Psoas muscle (tissue), 8 donors: ENCODE data around the gene RACGAP1. TPM values are rescaled to one million over a fixed set of nuclear protein-coding genes. Genes with fewer than 3 reads are reported as not detected.

ENCODE experiments used
- ATAC-seq, 4 donors: fragments of 200-7000 bp; cut with Tn5 transposase; one replicate each; pipeline ENCODE4 v1.9.1; 2020; ENCODE audit warnings: moderate library complexity in 3 of 4, mild to moderate bottlenecking in 2 of 4
- DNase-seq, 2 donors: peaks; one replicate each; pipeline ENCODE4 v3.0.0-alpha.2; 2020
- H3K27ac ChIP-seq: fragments of 200-600 bp; one replicate; pipeline ENCODE4 v1.8.0; 2022
- H3K27me3 ChIP-seq, 3 donors: fragments of 200-600 bp in 1 of 3; one replicate each; pipeline versions ENCODE4 v1.6.1 to v1.8.0; 2013 to 2022; ENCODE audit warnings: low read length in 2 of 3, mild to moderate bottlenecking in 2 of 3, moderate library complexity in 1 of 3; ENCODE audit not compliant: insufficient read depth in 3 of 3
- H3K36me3 ChIP-seq, 2 donors: fragments of 200-600 bp in 1 of 2; one replicate each; pipeline versions ENCODE4 v1.6.1 to v1.8.0; 2013 to 2022; ENCODE audit warnings: low read depth in 1 of 2, mild to moderate bottlenecking in 1 of 2, moderate library complexity in 1 of 2; ENCODE audit not compliant: insufficient read depth in 1 of 2
- H3K4me1 ChIP-seq: fragments of 200-600 bp; one replicate; pipeline ENCODE4 v1.8.0; 2022
- H3K4me3 ChIP-seq: fragments of 200-600 bp; one replicate; pipeline ENCODE4 v1.8.0; 2022; ENCODE audit warnings: mild to moderate bottlenecking
- H3K9me3 ChIP-seq: fragments of 200-600 bp; one replicate; pipeline ENCODE4 v1.8.0; 2022
- WGBS, 3 donors: extraction: QIAGEN DNeasy Blood & Tissue Kit; methylation state at CpG; one replicate each; pipeline versions ENCODE4 v1.1.6 to v1.1.7; 2013; 5-methylcytosine and 5-hydroxymethylcytosine counted together
- intact Hi-C, 2 donors: fragments of 100-400 bp; cut with DNase I; formaldehyde crosslinking; loops; one replicate each; pipeline versions ENCODE4 v1.11.0 to v1.14.2; 2022
- polyA plus RNA-seq, 3 donors: library from polyadenylated mRNA; stranded (reverse); fragments of 200-250 nt; gene quantifications; one replicate each; pipeline ENCODE4 v1.2.3, GENCODE V29; 2013
- total RNA-seq, 4 donors: library from RNA; stranded (reverse); fragmentation: NEBNext Ultra II Directional in 2 of 4; extraction: Animal tissue kit (Norgen Biotek cat#: 25700) in 2 of 4; gene quantifications; one replicate each; pipeline versions ENCODE4 v1.2.1 to v1.2.4, GENCODE V29; 2021 to 2023
- TF ChIP-seq, protein P1 (sequence below): fragments of 200-600 bp; IDR thresholded peaks from one replicate; pipeline ENCODE4 v1.8.0; 2022; ENCODE audit warnings: antibody characterized with exemption
- donor health status: healthy with polysubstance abuse.
- donor health status: DM: no; HTN: no; CAD: no; lungs with moderate emphysema.
- donor health status: Bipolar disorder and iron deficiency.
- donor health status: healthy.
- donor health status: DM: yes; HTN: yes; CAD: no.
- donor health status: DM: no; HTN: no; CAD: no.
- donor health status: DM: no; HTN: no; CAD: no.
- donor health status: DM: yes; HTN: yes; CAD: no.

RACGAP1 gene
- total and polyA plus RNA-seq, 7 donors, result 3.4 to 15.3 (median 5.4) TPM

DNA sequence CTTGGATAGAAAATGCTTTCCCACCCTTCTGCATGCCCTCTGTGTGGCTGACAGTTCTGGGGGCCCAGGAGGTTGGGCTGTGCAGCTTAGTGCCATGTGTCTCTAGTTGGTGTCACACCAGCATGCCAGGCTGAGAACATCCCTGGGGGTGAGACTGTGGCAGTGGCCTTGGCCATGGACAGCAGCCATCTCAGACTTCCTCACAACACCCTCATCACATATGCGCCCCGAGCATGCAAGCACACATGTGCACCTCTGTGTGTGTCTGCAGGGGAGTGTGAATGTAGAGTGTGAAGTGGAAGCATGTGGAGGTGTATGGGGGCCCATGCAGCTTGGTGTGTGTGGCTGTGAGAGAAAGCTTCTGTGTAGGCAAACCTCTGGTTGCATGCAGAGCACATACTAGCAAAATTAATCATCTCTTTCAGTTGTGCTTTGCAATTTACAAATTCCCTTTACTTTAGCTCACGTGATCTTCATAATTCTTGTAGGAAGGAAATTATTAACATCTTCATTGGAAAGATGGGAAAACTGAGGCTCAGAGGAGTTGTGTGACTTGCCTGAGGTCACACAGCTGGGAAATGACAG, 40.5 kb upstream of the RACGAP1 start:
- 73 to 83% (median 80%) methylated on average over 3 of the region's 3 CpGs for WGBS, 3 donors
- Histone ChIP-seq H3K36me3 (no peaks in the 10 kb centered on the region), H3K27ac (no peak overlapping the region), H3K27me3 (no peaks in the 10 kb centered on the region), H3K4me3 (no peak overlapping the region), H3K9me3 (no peaks in the 10 kb centered on the region), H3K4me1 (no peaks in the 10 kb centered on the region)
- intact Hi-C loops, result no loop called here
- no peak for ATAC-seq
- DNase-seq, result no peak
- TF ChIP-seq, protein P1, sequence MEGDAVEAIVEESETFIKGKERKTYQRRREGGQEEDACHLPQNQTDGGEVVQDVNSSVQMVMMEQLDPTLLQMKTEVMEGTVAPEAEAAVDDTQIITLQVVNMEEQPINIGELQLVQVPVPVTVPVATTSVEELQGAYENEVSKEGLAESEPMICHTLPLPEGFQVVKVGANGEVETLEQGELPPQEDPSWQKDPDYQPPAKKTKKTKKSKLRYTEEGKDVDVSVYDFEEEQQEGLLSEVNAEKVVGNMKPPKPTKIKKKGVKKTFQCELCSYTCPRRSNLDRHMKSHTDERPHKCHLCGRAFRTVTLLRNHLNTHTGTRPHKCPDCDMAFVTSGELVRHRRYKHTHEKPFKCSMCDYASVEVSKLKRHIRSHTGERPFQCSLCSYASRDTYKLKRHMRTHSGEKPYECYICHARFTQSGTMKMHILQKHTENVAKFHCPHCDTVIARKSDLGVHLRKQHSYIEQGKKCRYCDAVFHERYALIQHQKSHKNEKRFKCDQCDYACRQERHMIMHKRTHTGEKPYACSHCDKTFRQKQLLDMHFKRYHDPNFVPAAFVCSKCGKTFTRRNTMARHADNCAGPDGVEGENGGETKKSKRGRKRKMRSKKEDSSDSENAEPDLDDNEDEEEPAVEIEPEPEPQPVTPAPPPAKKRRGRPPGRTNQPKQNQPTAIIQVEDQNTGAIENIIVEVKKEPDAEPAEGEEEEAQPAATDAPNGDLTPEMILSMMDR, result no peak

DNA sequence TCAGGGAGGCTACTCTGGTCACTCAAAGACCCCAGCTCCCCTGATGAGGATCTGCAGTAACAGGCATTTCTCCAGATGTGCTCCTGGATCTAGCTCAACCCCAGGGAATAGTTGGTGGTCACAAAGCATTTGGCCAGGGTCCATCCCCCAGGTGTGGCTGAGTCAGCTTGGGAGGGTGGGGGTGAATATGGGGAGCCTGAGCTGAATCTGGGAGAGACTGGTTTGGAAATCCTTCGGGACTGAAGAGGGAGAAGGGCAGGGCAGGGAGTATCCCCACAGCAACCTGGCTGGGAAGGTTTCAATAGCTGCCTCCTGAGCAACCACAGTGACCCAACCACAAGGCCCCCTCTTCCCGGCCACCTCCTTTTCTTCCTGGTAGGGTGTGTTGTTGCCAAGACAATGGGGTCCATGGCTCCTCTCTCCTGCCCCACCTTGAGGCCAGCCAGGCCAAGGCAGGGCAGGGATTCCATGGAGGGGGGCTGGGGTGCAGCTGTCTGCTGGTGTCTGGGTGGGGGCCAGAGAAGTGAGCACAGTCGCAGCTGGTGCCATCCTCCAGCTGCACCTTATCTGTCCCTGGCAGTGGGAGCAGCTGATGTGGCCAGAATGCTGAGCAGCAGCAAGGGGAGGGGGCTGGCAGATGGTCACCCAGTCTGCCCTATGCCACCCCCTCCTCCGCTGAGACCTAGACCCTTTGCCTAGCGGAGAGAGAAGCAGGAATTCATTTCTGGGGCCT, 37.6 kb upstream of the RACGAP1 start:
- Histone ChIP-seq H3K4me1 (no peaks in the 10 kb centered on the region), H3K9me3 (no peaks in the 10 kb centered on the region), H3K4me3 (no peak overlapping the region), H3K27me3 (peaks cover 0 to 6% (median 0%) of the 10 kb centered on the region in 3 donors), H3K27ac (no peak overlapping the region), H3K36me3 (no peaks in the 10 kb centered on the region)
- WGBS, 3 donors, result 42 to 57% (median 53%) methylated on average over 5 of the region's 5 CpGs
- intact Hi-C loops, result loop anchor here in 1 of 2 donors (2.0 kb wide), 1 partner anchor 96 kb away; no protein-coding TSS in a partner anchor
- TF ChIP-seq, protein P1, result no peak
- ATAC-seq, result no peak
- DNase-seq, result peak in 1 of 2 donors; percentile 20

DNA sequence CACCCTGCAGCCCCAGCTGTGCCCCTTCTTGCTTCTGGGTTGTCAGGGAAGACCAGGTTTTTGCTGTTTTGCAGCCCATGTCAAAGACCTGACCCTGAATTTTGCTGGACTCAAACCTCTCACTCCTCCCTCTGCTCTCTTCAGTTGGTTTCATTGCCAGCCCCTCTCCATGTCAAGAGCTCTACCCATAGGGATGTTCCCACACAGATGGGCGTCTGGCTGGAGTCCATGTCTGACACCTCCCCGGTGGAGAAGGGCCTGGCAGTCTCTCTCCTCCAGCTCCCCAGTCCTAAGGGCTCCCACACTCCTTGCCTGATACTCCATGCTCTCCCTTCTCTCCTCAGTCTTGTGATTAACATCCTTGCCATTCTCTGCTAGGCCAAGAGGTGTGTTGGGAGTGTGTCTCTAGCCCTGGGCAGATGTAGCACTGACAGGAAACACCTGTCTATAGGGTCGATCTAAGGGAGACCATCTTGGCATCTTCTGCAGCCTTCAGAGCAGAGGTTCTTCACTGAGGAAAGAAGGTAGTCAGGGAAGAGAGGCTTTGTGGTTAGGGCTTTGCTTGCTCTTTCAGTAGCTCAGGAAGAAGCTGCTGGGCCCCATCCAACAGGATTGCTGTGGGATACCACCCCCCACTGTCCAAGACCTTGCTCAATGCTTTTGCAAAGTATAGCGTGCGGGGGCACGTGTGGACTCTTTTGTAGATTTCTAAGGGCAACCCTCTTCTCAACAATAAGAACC, 36.8 kb upstream of the RACGAP1 start:
- Histone ChIP-seq H3K9me3 (no peaks in the 10 kb centered on the region), H3K27ac (no peak overlapping the region), H3K36me3 (no peaks in the 10 kb centered on the region), H3K4me1 (no peaks in the 10 kb centered on the region), H3K4me3 (no peak overlapping the region), H3K27me3 (peaks cover 0 to 6% (median 0%) of the 10 kb centered on the region in 3 donors)
- WGBS, 3 donors, result 57 to 61% (median 59%) methylated on average over 6 of the region's 6 CpGs
- intact Hi-C loops, result loop anchor here in 1 of 2 donors (2.0 kb wide), 1 partner anchor 95 kb away; no protein-coding TSS in a partner anchor
- no peak for ATAC-seq
- TF ChIP-seq, protein P1, result no peak
- DNase-seq, result peak in 1 of 2 donors; percentile 23

DNA sequence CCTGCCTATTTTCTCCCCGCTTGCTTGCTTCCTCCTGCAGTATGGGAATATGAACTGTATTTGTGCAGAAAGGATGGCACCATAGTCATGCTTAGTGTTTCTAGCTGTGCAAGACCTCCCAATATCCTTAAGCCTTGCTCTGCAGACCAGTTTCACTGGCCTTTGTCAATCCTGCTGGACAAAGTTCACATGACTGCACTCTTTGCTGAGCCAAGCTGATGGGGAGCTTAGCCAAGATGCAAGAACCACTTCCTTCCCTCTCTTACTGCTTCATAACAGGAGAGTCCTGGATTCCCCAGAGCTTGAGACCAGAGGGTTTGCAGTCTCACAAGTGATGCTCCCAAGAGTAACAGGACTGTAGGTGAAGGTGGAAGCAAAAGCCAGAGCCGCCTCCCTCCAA, 35.9 kb upstream of the RACGAP1 start:
- DNase-seq (no peak), ATAC-seq (no peak)
- Histone ChIP-seq H3K4me3 (no peak overlapping the region), H3K27me3 (peaks cover 0 to 10% (median 0%) of the 10 kb centered on the region in 3 donors), H3K9me3 (no peaks in the 10 kb centered on the region), H3K27ac (no peak overlapping the region), H3K4me1 (no peaks in the 10 kb centered on the region), H3K36me3 (no peaks in the 10 kb centered on the region)
- TF ChIP-seq, protein P1, result no peak
- intact Hi-C loops, result no loop called here
- WGBS, 3 donors, result 90 to 93% (median 92%) methylated on average over 2 of the region's 2 CpGs
